GM19467 (cell line): ENCODE measurements around the gene BYSL.

Experiments used
- ATAC-seq: cut with Tn5 transposase; IDR thresholded peaks from one replicate; pipeline ENCODE4 v1.9.1; 2021; ENCODE audit warnings: mild to moderate bottlenecking, moderate library complexity; ENCODE audit not compliant: unreplicated experiment

The BYSL gene

GRCh38 chr6:41920921-41921711 is at the start of gene BYSL, which contains the start of gene MED20:
BYSL (plus strand) TSS chr6:41921499; CDS start chr6:41921563, 64 bp downstream.
MED20 (minus strand) TSS chr6:41921139; CDS start chr6:41921018, 121 bp downstream.
- peak; percentile 87 for ATAC-seq

GRCh38 chr6:41871691-41872090 is 49.6 kb upstream of the BYSL start:
- ATAC-seq, result no peak

GRCh38 chr6:41872147-41872546 is 49.2 kb upstream of the BYSL start:
- no peak for ATAC-seq

- ATAC-seq, result no peak
Measured at GRCh38 chr6:41874741-41875140, 46.6 kb upstream of the BYSL start.

GRCh38 chr6:41877051-41877680 is 44.1 kb upstream of the BYSL start:
- ATAC-seq, result no peak

- ATAC-seq, result no peak
Measured at GRCh38 chr6:41878246-41878645, 43.1 kb upstream of the BYSL start.

- ATAC-seq, result no peak
Measured at GRCh38 chr6:41878961-41879405, 42.3 kb upstream of the BYSL start.

- ATAC-seq, result no peak
Measured at GRCh38 chr6:41881506-41881905, 39.8 kb upstream of the BYSL start.

GRCh38 chr6:41884957-41885356 is 36.3 kb upstream of the BYSL start:
- ATAC-seq, result no peak

GRCh38 chr6:41885930-41886329 is 35.4 kb upstream of the BYSL start:
- ATAC-seq, result no peak

GRCh38 chr6:41887331-41887751 is 34.0 kb upstream of the BYSL start:
- ATAC-seq, result no peak

- no peak for ATAC-seq
Measured at GRCh38 chr6:41892921-41893564, 28.3 kb upstream of the BYSL start.

- peak; percentile 8 for ATAC-seq
Measured at GRCh38 chr6:41894366-41895299, 26.7 kb upstream of the BYSL start.

- ATAC-seq, result peak; percentile 70
Measured at GRCh38 chr6:41895300-41896233, 25.7 kb upstream of the BYSL start, which contains the start of gene USP49. USP49 (minus strand) TSS chr6:41895375; CDS start chr6:41806983, 88,392 bp downstream.

GRCh38 chr6:41896281-41896680 is 25.0 kb upstream of the BYSL start:
- no peak for ATAC-seq

- ATAC-seq, result no peak
Measured at GRCh38 chr6:41900861-41901260, 20.4 kb upstream of the BYSL start.

- ATAC-seq, result no peak
Measured at GRCh38 chr6:41901882-41902519, 19.3 kb upstream of the BYSL start.

GRCh38 chr6:41909727-41910126 is 11.6 kb upstream of the BYSL start:
- no peak for ATAC-seq

- ATAC-seq, result no peak
Measured at GRCh38 chr6:41914343-41914742, 7.0 kb upstream of the BYSL start.
